D721Med (cell line): Measurements from ENCODE around the gene FOXA2.

Experiments
- DNase-seq: peaks from one replicate; pipeline ENCODE4 v3.0.0; 2011; ENCODE audit warnings: low spot score; ENCODE audit not compliant: insufficient read length
- FAIRE-seq: peaks from 2 replicates; lab custom pipeline; 2011; peaks lifted over from hg19 to GRCh38; lab: Jason Lieb, UNC
- CTCF ChIP-seq: IDR thresholded peaks from 2 replicates; pipeline ENCODE4 v1.5.1; 2012; ENCODE audit warnings: mild to moderate bottlenecking, control low read depth; ENCODE audit not compliant: insufficient read depth; ENCODE audit errors: missing control alignments

FOXA2 gene

GRCh38 chr20:22546344-22546743 lies 38.0 kb downstream of the FOXA2 start:
- no peak for TF ChIP-seq CTCF
- DNase-seq = no peak
- FAIRE-seq = no peak

DNA sequence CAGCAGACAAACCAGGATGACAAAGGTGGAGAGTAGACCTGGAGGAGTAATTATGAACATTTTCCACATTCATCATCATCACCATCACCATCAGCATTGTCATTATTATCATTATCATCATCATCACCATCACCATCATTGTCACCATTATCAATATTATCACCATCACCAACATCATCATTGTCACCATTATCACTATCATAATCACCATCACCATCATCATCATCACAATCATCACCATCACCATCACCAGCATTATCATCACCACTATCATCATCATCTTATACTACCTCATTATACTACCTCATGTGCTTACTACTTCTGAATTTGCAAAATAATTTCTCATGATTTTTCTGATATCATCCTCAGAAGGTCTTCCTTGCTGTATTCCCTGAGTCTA lies 39.3 kb downstream of the FOXA2 start:
- DNase-seq (no peak), FAIRE-seq (no peak)
- TF ChIP-seq CTCF = no peak

- DNase-seq (no peak), FAIRE-seq (no peak)
- TF ChIP-seq CTCF = no peak
Measured at GRCh38 chr20:22544462-22544861, 39.9 kb downstream of the FOXA2 start.

- FAIRE-seq = no peak
- no peak for DNase-seq
- no peak for TF ChIP-seq CTCF
Measured at GRCh38 chr20:22542427-22542826, 41.9 kb downstream of the FOXA2 start.

- no peak for DNase-seq
- no peak for FAIRE-seq
- TF ChIP-seq CTCF = no peak
Measured at GRCh38 chr20:22540832-22541231, 43.5 kb downstream of the FOXA2 start.

- FAIRE-seq (no peak), DNase-seq (no peak)
- no peak for TF ChIP-seq CTCF
Measured at GRCh38 chr20:22536956-22537756, 47.2 kb downstream of the FOXA2 start.

DNA sequence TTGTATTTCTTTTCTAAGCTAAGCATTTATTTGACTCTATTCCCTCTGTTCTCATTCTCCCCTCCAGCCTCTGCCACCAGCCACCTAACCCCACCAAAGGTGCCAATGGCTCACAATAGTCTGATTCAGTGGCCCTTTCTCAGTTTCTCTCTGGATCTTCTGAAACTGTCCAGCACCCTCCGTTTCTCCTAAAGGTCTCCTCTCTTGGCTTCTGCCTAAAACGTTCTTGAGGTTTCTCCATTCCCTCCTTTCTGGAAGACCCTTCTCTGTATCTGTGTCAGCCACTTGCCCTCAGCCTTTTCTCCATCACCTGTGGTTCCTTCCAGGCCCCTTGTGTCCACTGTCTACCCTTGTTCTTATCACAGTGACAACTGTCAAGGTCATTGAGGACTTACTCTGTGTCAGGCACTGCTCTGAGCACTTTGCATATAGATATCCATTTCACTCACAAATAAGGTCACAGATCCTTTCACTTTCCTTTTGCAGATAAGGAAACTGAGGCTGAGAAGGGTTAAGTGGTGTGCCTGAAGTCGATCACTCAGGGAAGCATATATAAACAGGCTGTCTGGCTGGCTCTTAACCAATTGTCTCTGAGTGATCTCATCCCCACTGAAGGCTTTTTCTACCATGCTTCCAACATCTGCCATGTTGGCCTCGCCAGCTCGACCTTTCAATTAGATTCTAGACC lies 48.1 kb downstream of the FOXA2 start:
- FAIRE-seq = no peak
- no peak for TF ChIP-seq CTCF
- no peak for DNase-seq
